HG03558 (cell line): ENCODE measurements around the gene PLA2G2F.

Experiments
- ATAC-seq: cut with Tn5 transposase; IDR thresholded peaks from one replicate; pipeline ENCODE4 v1.9.1; 2021; ENCODE audit warnings: moderate number of reproducible peaks; ENCODE audit not compliant: unreplicated experiment; ENCODE audit errors: extremely low read depth

The PLA2G2F gene

GRCh38 chr1:20166051-20166450 lies 26.9 kb downstream of the PLA2G2F start:
- ATAC-seq = no peak

- no peak for ATAC-seq
Measured at GRCh38 chr1:20167126-20167525, 28.0 kb downstream of the PLA2G2F start.

GRCh38 chr1:20168564-20169491 lies 29.7 kb downstream of the PLA2G2F start:
- no peak for ATAC-seq

DNA sequence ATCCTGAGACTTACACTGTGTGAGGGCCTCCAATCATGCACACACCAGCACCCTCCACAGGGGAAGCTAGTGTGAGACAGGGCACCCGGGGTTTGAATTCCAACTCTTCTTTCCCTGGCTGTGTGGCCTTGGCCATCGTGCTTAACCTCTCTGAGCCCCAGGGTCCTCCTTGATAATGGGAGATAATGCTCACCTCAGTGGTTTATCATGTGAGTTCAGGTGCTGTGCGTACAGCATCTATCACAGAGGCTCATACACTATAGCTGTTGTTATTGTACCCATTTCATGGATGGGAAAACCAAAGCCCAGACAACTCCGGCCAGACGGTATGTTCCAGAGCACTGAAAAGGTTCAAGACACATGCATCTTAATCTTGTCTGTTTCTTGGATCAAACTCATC lies 30.8 kb downstream of the PLA2G2F start:
- no peak for ATAC-seq

DNA sequence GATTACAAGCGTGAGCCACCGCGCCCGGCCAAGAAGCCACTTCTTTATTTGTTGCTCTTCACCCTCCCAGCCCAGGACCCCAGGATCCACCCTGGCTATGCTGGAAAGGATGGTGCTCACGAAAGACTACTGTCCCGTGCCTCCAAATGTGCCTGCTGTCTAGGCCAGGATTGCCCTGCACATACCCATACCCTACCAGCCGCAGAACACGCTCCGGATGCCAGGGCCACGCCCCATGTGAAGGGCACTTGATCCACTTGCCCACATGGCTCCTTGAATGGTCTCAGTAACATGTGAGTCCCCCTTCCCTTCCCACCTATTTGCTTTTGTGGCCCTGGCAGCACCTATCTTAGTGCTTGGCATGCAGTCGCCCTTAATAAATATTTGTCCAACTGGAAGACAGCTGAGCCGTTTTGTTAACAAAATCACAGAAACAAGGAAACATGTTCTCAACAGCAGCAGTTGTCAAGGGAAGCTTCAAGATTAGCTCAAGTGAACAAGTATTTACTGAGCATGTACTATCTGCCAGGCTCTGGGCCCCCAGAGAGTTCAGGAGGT lies 33.0 kb downstream of the PLA2G2F start:
- ATAC-seq = no peak

- ATAC-seq = no peak
Measured at GRCh38 chr1:20174937-20175666, 36.0 kb downstream of the PLA2G2F start.

DNA sequence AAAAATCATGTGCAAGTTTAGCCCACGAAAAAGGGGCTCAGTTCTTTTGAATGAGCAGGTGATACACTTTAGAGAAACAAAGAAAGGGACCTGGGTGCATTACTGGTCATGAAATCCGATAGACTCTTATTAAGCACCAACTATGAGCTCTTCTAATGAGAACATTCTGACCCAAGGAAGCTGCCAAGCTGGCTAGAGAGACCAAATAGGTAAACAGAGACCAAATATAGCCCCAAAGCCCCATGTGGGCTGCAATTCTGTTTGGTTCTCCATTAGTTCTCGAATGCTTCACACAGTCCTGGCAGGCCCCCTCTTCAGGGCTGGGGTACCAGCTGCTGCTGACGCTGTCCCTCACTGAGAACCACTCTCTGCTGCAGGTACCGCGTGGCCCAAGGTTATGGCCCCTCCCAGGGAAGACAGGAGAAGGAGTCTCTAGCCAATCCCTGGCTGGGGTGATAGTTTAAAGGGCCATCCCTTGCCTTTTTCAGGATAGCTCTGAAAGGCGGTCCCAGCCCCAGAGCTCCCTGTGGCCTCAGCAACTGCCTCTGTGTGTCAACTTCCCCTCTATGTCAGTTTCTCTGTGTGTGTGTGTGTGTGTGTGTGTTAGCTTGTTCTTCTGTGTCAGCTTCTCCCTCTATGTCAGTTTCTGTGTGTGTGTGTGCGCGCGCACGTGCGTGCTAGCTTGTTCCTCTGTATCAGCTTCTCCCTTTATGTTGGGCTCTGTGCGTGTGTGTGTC lies 39.7 kb downstream of the PLA2G2F start:
- ATAC-seq = no peak

DNA sequence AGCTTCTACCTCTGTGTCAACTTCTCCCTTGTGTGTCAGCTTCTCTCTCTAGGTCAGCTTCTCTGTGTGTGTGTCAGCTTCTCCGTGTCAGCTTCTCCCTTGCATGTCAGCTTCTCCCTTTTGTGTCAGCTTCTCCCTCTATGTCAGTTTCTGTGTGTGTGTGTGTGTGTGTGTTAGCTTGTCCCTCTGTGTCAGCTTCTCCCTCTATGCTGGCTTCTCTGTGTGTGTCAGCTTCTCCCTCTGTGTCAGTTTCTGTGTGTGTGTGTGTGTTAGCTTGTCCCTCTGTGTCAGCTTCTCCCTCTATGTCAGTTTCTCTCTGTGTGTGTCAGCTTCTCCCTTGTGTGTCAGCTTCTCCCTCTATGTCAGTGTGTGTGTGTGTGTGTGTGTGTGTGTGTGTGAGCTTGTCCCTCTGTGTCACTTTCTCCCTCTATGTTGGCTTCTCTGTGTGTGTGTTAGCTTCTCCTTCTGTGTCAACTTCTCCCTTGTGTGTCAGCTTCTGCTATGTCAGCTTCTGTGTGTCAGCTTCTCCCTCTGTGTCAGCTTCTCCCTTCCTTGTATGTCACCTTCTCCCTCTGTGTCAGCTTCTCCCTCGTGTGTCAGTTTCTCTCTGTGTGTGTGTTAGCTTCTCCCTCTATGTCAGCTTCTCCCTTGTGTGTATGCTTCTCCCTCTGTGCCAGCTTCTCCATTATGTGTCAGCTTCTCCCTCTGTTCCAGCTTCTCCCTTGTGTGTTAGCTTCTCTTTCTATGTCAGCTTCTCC lies 40.4 kb downstream of the PLA2G2F start:
- no peak for ATAC-seq

DNA sequence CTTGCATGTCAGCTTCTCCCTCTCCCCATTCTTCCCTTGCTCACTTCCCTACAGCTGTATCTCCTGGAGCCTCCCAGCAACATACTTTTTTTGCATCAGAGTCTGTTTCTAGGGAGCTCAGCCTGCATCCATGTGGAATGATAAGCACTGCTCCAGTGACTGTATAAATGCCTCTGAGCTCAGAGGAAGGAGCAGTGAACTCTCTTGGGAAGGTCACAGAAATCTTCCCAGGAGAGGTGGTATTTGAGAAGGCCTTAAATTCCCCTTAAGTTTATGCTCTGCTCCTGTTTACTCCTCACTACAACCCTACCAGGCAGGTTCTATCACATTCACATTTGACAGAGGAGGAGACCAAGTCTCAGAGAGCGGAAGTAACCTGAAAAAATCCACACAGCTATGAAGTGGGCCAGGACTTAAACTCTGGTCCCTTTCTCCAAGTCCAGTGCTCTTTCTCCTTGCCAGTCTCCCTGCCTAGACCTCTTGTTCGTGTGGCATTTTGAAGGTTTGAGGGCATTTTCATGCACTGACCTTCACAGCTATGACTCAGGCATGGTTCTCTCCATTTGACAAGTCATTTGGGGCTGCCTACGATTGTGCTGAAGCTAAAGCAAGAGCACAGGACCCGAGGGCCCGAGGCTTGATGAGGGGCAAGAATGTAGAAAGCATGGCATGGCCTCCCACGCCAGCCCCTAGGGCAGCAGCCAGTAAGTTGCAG lies 41.2 kb downstream of the PLA2G2F start:
- no peak for ATAC-seq

- no peak for ATAC-seq
Measured at GRCh38 chr1:20180844-20181207, 41.7 kb downstream of the PLA2G2F start.

- ATAC-seq = no peak
Measured at GRCh38 chr1:20182415-20182814, 43.3 kb downstream of the PLA2G2F start.

DNA sequence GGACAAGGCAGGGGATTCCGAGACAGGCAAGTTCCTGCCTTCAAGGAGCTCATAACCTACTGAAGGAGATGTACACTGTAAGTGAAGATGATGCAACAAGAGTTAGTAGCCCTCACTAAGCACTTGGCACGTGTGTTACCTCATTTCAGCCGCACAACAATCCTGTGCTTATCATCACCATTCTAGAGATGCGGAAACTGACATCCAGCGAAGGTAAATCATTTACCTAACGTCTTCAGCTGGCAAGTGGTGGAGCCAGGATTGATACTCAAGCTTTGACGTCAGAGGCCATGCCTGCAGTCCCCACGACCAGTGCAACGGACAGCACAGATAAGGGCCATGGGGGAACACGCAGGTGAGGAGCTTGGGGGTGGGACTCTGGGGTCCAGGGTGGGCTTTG lies 43.9 kb downstream of the PLA2G2F start:
- ATAC-seq = no peak

- ATAC-seq = no peak
Measured at GRCh38 chr1:20183616-20184271, 44.6 kb downstream of the PLA2G2F start.

- no peak for ATAC-seq
Measured at GRCh38 chr1:20184481-20184900, 45.4 kb downstream of the PLA2G2F start.

DNA sequence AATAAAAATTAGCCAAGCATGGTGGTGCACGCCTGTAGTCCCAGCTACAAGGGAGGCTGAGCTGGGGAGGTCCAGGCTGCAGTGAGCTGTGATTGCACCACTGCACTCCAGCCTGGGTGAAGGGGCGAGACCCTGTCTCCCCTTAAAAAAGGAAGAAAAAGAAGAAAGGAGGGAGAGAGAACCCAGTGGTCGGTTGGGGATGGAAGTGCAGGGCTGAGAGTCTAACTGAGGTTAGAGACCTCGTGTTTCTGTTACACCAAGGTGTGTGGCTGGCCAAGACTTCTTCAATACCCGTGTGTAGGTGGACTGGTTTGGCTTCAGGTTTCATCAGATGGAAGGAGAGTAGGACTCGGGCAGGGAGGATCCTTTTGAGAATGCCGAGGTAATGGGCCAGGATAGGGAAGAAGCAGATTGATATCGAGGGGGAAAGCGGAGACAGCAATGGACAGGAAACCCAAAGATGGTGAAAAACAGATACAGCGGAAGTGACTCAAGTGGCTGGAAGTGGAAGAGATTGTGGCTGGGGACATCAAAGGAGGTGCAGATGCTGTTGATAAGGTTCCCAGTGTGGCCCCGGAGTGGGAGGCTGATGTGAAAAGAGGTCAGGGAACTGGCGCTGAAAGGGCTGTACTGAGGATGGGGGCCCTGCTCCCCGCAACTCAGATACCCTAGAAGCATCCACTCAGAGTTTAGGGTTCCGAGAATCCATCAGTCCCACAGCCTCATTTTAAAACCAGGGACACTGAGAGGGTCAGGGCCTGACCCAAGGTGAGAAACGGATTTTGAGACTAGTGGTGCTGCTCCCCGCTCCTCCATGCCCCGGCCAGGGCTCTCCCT lies 46.1 kb downstream of the PLA2G2F start:
- ATAC-seq = no peak

DNA sequence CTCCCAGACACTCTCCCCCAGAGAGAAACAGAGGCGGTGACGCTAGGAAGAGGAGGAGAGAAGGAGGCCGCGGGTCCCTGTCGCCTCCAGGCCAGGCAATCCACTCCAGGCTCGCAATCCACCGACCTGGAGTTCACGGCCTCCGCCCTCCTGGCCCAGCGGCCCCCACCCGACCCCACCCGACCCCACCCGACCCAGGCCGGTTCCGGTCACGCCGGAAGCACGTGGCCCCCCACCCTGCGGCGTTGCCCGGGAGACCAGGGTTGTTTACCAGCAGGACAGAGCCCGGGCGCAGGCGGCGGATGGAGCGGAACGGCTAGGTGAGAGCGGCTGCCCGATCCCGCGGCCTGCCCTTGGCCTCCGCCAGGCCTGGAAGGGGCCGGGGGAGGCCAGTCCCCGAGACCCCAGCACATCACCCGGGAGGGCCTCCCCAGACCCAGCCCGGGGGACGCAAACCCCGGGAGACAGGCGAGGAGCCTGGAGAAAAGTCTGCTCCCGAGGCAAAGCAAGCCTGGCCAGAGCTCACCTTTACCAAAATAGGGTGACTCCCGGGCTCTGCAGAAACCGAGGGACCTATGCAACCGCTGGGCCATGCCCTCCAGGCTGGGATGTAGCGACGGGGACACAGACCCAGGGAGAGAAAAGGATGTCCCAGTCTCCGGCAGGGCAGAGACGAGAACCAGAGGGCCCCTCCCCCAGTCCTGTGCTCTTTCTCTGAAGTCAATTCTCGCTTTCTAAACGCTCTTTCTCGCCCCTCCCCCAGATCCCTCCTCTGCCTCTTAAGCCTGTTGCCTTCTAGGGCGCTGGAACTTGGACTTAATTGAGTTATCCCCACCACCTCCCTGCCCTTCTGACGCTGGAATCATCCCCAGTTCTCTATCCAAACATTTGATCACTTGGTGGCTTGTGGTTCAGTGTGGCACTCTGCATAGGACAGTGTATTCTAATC lies 47.0 kb downstream of the PLA2G2F start, which contains the start of the genes PLA2G2C and UBXN10:
Gene PLA2G2C, minus strand, starts transcription at position 685 of the 949 bp plus-strand sequence. CDS start 9,155 bp downstream, outside the sequence.
Gene UBXN10, plus strand, starts transcription at position 263 of the 949 bp plus-strand sequence. CDS start 4,466 bp downstream, outside the sequence.
- no peak for ATAC-seq
